Kidney capillary endothelial cell (primary cell): ENCODE data around the gene SH3BGRL3.
"Not testable (repeated sequence)": the region's sequence is repeated elsewhere in the genome, so short reads cannot be mapped to it uniquely, and the experiment has no call there.

ENCODE experiments used
- DNase-seq: peaks from one replicate; pipeline ENCODE4 v3.0.0-alpha.2; 2018; ENCODE audit warnings: low spot score

Gene SH3BGRL3

GRCh38 chr1:26290882-26291261, 11.0 kb downstream of the SH3BGRL3 start:
- DNase-seq: no peak

- no peak for DNase-seq
Observed at GRCh38 chr1:26291433-26291832, 11.5 kb downstream of the SH3BGRL3 start.

- no peak for DNase-seq
Observed at GRCh38 chr1:26291939-26292338, 12.1 kb downstream of the SH3BGRL3 start.

- DNase-seq: not testable (repeated sequence)
Observed at GRCh38 chr1:26292735-26293134, 12.8 kb downstream of the SH3BGRL3 start.

GRCh38 chr1:26293911-26294463, 14.1 kb downstream of the SH3BGRL3 start:
- no peak for DNase-seq

- DNase-seq: no peak
Observed at GRCh38 chr1:26295194-26296138, 15.6 kb downstream of the SH3BGRL3 start.

GRCh38 chr1:26296340-26297056, 16.6 kb downstream of the SH3BGRL3 start:
- no peak for DNase-seq

- DNase-seq: no peak
Observed at GRCh38 chr1:26297057-26297790, 17.3 kb downstream of the SH3BGRL3 start.

- no peak for DNase-seq
Observed at GRCh38 chr1:26297791-26298124, 17.9 kb downstream of the SH3BGRL3 start.

- no peak for DNase-seq
Observed at GRCh38 chr1:26300578-26301275, 20.8 kb downstream of the SH3BGRL3 start.

GRCh38 chr1:26302733-26303405, 23.0 kb downstream of the SH3BGRL3 start:
- no peak for DNase-seq

- DNase-seq: no peak
Observed at GRCh38 chr1:26305667-26306289, 25.9 kb downstream of the SH3BGRL3 start.

GRCh38 chr1:26306290-26307229, 26.7 kb downstream of the SH3BGRL3 start, which contains the start of gene UBXN11:
Gene UBXN11 (minus strand): TSS chr1:26306636. CDS start chr1:26302883, 3,753 bp downstream.
- peak; percentile 68 for DNase-seq

GRCh38 chr1:26307363-26307781, 27.5 kb downstream of the SH3BGRL3 start:
- no peak for DNase-seq

- DNase-seq: not testable (repeated sequence)
Observed at GRCh38 chr1:26307966-26308899, 28.3 kb downstream of the SH3BGRL3 start.

- no peak for DNase-seq
Observed at GRCh38 chr1:26314501-26314900, 34.6 kb downstream of the SH3BGRL3 start.

GRCh38 chr1:26315874-26316850, 36.3 kb downstream of the SH3BGRL3 start:
- DNase-seq: no peak
